ENCODE data around the gene DOCK10.

Gene DOCK10

GRCh38 chr2:224885836-224886547 is 156.3 kb downstream of the DOCK10 start:
- DNase-seq (ENCODE audit: low read depth) = peak; percentile 80
- Histone ChIP-seq H3K4me3 (ENCODE audit: low read length) (peak overlapping the region; percentile 2), H3K9ac (ENCODE audit: low read length) (no peak overlapping the region)

GRCh38 chr2:224885291-224885690 is 157.0 kb downstream of the DOCK10 start:
- DNase-seq (ENCODE audit: low read depth) = peak; percentile 50
- H3K9me3 ChIP-seq (ENCODE audit: control insufficient read depth, low read length) = no peaks in the 10 kb centered on the region
- H3K36me3 ChIP-seq (ENCODE audit: control insufficient read depth, insufficient read depth, low read length, severe bottlenecking) = no peaks in the 10 kb centered on the region
- peaks cover 61% of the 10 kb centered on the region for H3K4me1 ChIP-seq (ENCODE audit: control insufficient read depth, insufficient read depth, low read length)
- H3K27me3 ChIP-seq (replicated peaks; ENCODE audit: control insufficient read depth, insufficient read depth, low read length) = no peaks in the 10 kb centered on the region
- no peak overlapping the region for H3K4me3 ChIP-seq (ENCODE audit: low read length)
- H3K9ac ChIP-seq (ENCODE audit: low read length) = no peak overlapping the region

More at GRCh38 chr2:224885836-224886547, 156.3 kb downstream of the DOCK10 start:
- no peaks in the 10 kb centered on the region for H3K27me3 ChIP-seq (replicated peaks; ENCODE audit: control insufficient read depth, insufficient read depth, low read length)
- H3K36me3 ChIP-seq (ENCODE audit: control insufficient read depth, insufficient read depth, low read length, severe bottlenecking) = no peaks in the 10 kb centered on the region
- peaks cover 61% of the 10 kb centered on the region for H3K4me1 ChIP-seq (ENCODE audit: control insufficient read depth, insufficient read depth, low read length)
- H3K9me3 ChIP-seq (ENCODE audit: control insufficient read depth, low read length) = no peaks in the 10 kb centered on the region

- Histone ChIP-seq H3K9ac (ENCODE audit: low read length) (no peak overlapping the region), H3K9me3 (ENCODE audit: control insufficient read depth, low read length) (no peaks in the 10 kb centered on the region), H3K4me1 (ENCODE audit: control insufficient read depth, insufficient read depth, low read length) (peaks cover 61% of the 10 kb centered on the region), H3K4me3 (ENCODE audit: low read length) (peak overlapping the region; percentile 2), H3K36me3 (ENCODE audit: control insufficient read depth, insufficient read depth, low read length, severe bottlenecking) (no peaks in the 10 kb centered on the region), H3K27me3 (replicated peaks; ENCODE audit: control insufficient read depth, insufficient read depth, low read length) (no peaks in the 10 kb centered on the region)
- DNase-seq (ENCODE audit: low read depth) = peak; percentile 82
These were observed 158.1 kb downstream of the DOCK10 start for GRCh38 chr2:224884188-224884587.

- Histone ChIP-seq H3K27me3 (replicated peaks; ENCODE audit: control insufficient read depth, insufficient read depth, low read length) (no peaks in the 10 kb centered on the region), H3K9me3 (ENCODE audit: control insufficient read depth, low read length) (no peaks in the 10 kb centered on the region), H3K36me3 (ENCODE audit: control insufficient read depth, insufficient read depth, low read length, severe bottlenecking) (no peaks in the 10 kb centered on the region), H3K4me3 (ENCODE audit: low read length) (peak overlapping the region; percentile 2), H3K9ac (ENCODE audit: low read length) (no peak overlapping the region), H3K4me1 (ENCODE audit: control insufficient read depth, insufficient read depth, low read length) (peaks cover 61% of the 10 kb centered on the region)
- no peak for DNase-seq (ENCODE audit: low read depth)
These were observed 158.6 kb downstream of the DOCK10 start for GRCh38 chr2:224883700-224884099.

DNA sequence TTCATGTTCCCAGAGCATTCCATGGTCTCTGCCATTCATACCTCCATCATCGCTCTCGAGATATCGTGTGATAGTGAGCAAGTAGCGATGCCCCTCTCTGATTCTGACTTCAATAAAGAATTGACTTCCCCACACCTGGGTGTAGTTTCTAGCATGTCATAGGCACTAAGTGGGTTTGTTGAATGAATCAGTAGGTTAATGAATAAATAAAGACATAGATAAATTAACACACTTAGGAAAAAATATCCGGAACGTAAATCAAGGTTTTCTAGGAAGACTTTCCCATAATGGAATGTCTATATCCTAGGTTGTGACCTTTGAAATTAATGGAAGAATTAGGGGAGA is 159.1 kb downstream of the DOCK10 start:
- no peaks in the 10 kb centered on the region for H3K9me3 ChIP-seq (ENCODE audit: control insufficient read depth, low read length)
- peaks cover 61% of the 10 kb centered on the region for H3K4me1 ChIP-seq (ENCODE audit: control insufficient read depth, insufficient read depth, low read length)
- DNase-seq (ENCODE audit: low read depth) = no peak
- no peak overlapping the region for H3K9ac ChIP-seq (ENCODE audit: low read length)
- no peak overlapping the region for H3K4me3 ChIP-seq (ENCODE audit: low read length)
- no peaks in the 10 kb centered on the region for H3K36me3 ChIP-seq (ENCODE audit: control insufficient read depth, insufficient read depth, low read length, severe bottlenecking)
- no peaks in the 10 kb centered on the region for H3K27me3 ChIP-seq (replicated peaks; ENCODE audit: control insufficient read depth, insufficient read depth, low read length)

- H3K27me3 ChIP-seq (replicated peaks; ENCODE audit: control insufficient read depth, insufficient read depth, low read length) = no peaks in the 10 kb centered on the region
- H3K9ac ChIP-seq (ENCODE audit: low read length) = peak overlapping the region; percentile 11
- peaks cover 59% of the 10 kb centered on the region for H3K4me1 ChIP-seq (ENCODE audit: control insufficient read depth, insufficient read depth, low read length)
- H3K36me3 ChIP-seq (ENCODE audit: control insufficient read depth, insufficient read depth, low read length, severe bottlenecking) = no peaks in the 10 kb centered on the region
- H3K9me3 ChIP-seq (ENCODE audit: control insufficient read depth, low read length) = no peaks in the 10 kb centered on the region
- DNase-seq (ENCODE audit: low read depth) = peak; percentile 88
- no peak overlapping the region for H3K4me3 ChIP-seq (ENCODE audit: low read length)
These were observed 159.7 kb downstream of the DOCK10 start for GRCh38 chr2:224882291-224883171.

- no peaks in the 10 kb centered on the region for H3K27me3 ChIP-seq (replicated peaks; ENCODE audit: control insufficient read depth, insufficient read depth, low read length)
- peaks cover 52% of the 10 kb centered on the region for H3K4me1 ChIP-seq (ENCODE audit: control insufficient read depth, insufficient read depth, low read length)
- DNase-seq (ENCODE audit: low read depth) = no peak
These were observed 160.4 kb downstream of the DOCK10 start for GRCh38 chr2:224881846-224882245.

DNA sequence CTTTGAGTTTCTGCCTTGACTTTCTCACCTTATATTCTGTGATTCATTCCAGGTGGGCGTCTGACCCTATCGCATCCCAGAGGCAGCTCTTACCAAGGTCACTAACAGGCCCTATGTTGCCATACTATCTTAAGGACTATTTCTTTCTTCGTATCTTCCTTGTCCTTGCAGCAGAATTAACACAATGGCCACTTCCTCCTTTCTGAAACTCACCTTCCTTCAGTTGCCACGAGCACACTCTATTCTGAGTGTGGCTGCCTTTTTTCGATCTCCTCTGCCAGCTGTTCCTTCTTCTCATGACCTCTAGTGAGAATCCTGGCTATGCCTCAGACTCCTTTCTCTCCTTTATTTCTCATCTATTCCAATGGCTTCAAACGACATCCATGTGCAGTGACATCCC is 165.7 kb downstream of the DOCK10 start:
- Histone ChIP-seq H3K36me3 (ENCODE audit: control insufficient read depth, insufficient read depth, low read length, severe bottlenecking) (peaks cover 16% of the 10 kb centered on the region), H3K4me1 (ENCODE audit: control insufficient read depth, insufficient read depth, low read length) (peaks cover under 1% of the 10 kb centered on the region), H3K9ac (ENCODE audit: low read length) (no peak overlapping the region), H3K27me3 (replicated peaks; ENCODE audit: control insufficient read depth, insufficient read depth, low read length) (no peaks in the 10 kb centered on the region), H3K4me3 (ENCODE audit: low read length) (no peak overlapping the region), H3K9me3 (ENCODE audit: control insufficient read depth, low read length) (no peaks in the 10 kb centered on the region)
- no peak for DNase-seq (ENCODE audit: low read depth)

More at GRCh38 chr2:224881846-224882245, 160.4 kb downstream of the DOCK10 start:
- H3K36me3 ChIP-seq (ENCODE audit: control insufficient read depth, insufficient read depth, low read length, severe bottlenecking) = no peaks in the 10 kb centered on the region
- H3K9ac ChIP-seq (ENCODE audit: low read length) = peak overlapping the region; percentile 11
- H3K9me3 ChIP-seq (ENCODE audit: control insufficient read depth, low read length) = no peaks in the 10 kb centered on the region
- H3K4me3 ChIP-seq (ENCODE audit: low read length) = no peak overlapping the region

- no peak for DNase-seq (ENCODE audit: low read depth)
These were observed 166.4 kb downstream of the DOCK10 start for GRCh38 chr2:224875841-224876240.

DNA sequence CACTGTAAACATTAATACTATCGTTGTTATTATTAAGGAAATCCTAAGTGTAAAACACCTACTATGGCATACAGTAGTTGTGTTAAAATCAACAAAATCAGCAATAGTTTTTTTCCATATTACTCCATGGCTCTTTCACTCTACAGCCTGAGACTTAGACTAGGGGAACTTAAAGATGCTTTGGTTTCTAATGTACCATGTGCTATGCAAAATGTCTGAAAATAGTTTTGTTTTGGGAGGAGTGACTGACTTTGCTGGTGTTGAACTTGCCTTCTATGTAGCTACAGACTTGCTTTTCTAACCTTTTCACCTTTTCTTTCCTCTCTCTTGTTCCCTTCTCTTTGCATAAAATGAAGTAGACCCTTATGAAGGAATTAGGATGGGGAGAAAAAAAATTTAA is 167.1 kb downstream of the DOCK10 start:
- Histone ChIP-seq H3K4me3 (ENCODE audit: low read length) (no peak overlapping the region), H3K27me3 (replicated peaks; ENCODE audit: control insufficient read depth, insufficient read depth, low read length) (no peaks in the 10 kb centered on the region), H3K9me3 (ENCODE audit: control insufficient read depth, low read length) (no peaks in the 10 kb centered on the region), H3K36me3 (ENCODE audit: control insufficient read depth, insufficient read depth, low read length, severe bottlenecking) (peaks cover 16% of the 10 kb centered on the region), H3K9ac (ENCODE audit: low read length) (no peak overlapping the region), H3K4me1 (ENCODE audit: control insufficient read depth, insufficient read depth, low read length) (peaks cover 3% of the 10 kb centered on the region)
- no peak for DNase-seq (ENCODE audit: low read depth)

More at GRCh38 chr2:224875841-224876240, 166.4 kb downstream of the DOCK10 start:
- Histone ChIP-seq H3K27me3 (replicated peaks; ENCODE audit: control insufficient read depth, insufficient read depth, low read length) (no peaks in the 10 kb centered on the region), H3K36me3 (ENCODE audit: control insufficient read depth, insufficient read depth, low read length, severe bottlenecking) (peaks cover 16% of the 10 kb centered on the region), H3K9ac (ENCODE audit: low read length) (no peak overlapping the region), H3K4me1 (ENCODE audit: control insufficient read depth, insufficient read depth, low read length) (no peaks in the 10 kb centered on the region), H3K4me3 (ENCODE audit: low read length) (no peak overlapping the region), H3K9me3 (ENCODE audit: control insufficient read depth, low read length) (no peaks in the 10 kb centered on the region)

DNA sequence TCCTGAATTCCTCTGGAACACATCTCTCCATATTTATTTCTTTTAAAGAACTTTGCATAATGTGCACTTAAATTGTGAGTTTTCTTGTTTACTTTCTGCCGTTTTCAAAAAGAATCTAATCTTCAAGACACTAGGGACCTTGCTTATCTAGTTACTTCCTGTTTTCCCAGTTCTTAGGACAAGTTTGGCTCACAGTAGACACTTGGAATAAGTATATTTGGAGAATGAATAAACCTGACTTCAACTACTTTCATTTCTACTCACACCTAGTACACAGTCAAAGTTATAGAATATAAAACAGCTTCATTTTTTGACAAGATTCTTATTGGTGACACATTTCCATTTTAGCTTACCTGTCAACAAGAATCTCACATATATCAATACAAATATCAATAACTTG is 170.5 kb downstream of the DOCK10 start:
- Histone ChIP-seq H3K36me3 (ENCODE audit: control insufficient read depth, insufficient read depth, low read length, severe bottlenecking) (peaks cover 16% of the 10 kb centered on the region), H3K4me1 (ENCODE audit: control insufficient read depth, insufficient read depth, low read length) (peaks cover 14% of the 10 kb centered on the region), H3K4me3 (ENCODE audit: low read length) (no peak overlapping the region), H3K9me3 (ENCODE audit: control insufficient read depth, low read length) (no peaks in the 10 kb centered on the region), H3K27me3 (replicated peaks; ENCODE audit: control insufficient read depth, insufficient read depth, low read length) (no peaks in the 10 kb centered on the region), H3K9ac (ENCODE audit: low read length) (no peak overlapping the region)
- no peak for DNase-seq (ENCODE audit: low read depth)

Data from adipocyte (in vitro differentiated cells).